Activated CD4-positive, alpha-beta T cell treated with anti-CD3 and anti-CD28 coated beads for 36 hours (primary cell): ENCODE measurements around the gene SORCS3. TPM values are rescaled to one million over a fixed set of nuclear protein-coding genes. Genes with fewer than 3 reads are reported as not detected.
A peak's percentile ranks its signal among the peaks of the same experiment; 100 is the strongest.
"Not testable (repeated sequence)": the region's sequence is repeated elsewhere in the genome, so short reads cannot be mapped to it uniquely, and the experiment has no call there.

Experiments
- ATAC-seq: fragments of 200-7000 bp; cut with Tn5 transposase; one replicate; pipeline ENCODE4 v1.10.0; 2021; ENCODE audit warnings: mild to moderate bottlenecking, moderate library complexity
- CTCF ChIA-PET: fragments of 350-600 bp; sonication (Branson Sonifier 250); formaldehyde crosslinking; loops from one replicate; lab custom pipeline; 2021; ENCODE audit warnings: antibody characterized with exemption; lab: Charles Lee
- POLR2A ChIA-PET: fragments of 350-600 bp; sonication (Branson Sonifier 250); formaldehyde crosslinking; loops from one replicate; lab custom pipeline; 2021; ENCODE audit warnings: antibody characterized with exemption, inconsistent platforms; lab: Charles Lee
- DNase-seq: peaks from one replicate; pipeline ENCODE4 v3.0.0-alpha.2; 2020
- H3K27ac Mint-ChIP-seq: one replicate; pipeline ENCODE4 v1.8.0; 2021; ENCODE audit warnings: mixed read lengths
- H3K27me3 Mint-ChIP-seq: one replicate; pipeline ENCODE4 v1.8.0; 2021; ENCODE audit warnings: mixed read lengths
- H3K36me3 Mint-ChIP-seq: one replicate; pipeline ENCODE4 v1.8.0; 2021; ENCODE audit warnings: low read depth, mixed read lengths
- H3K4me1 Mint-ChIP-seq: one replicate; pipeline ENCODE4 v1.8.0; 2021; ENCODE audit warnings: mixed read lengths
- H3K4me3 Mint-ChIP-seq: one replicate; pipeline ENCODE4 v1.8.0; 2021; ENCODE audit warnings: mild to moderate bottlenecking, moderate library complexity, mixed read lengths
- H3K9me3 Mint-ChIP-seq: one replicate; pipeline ENCODE4 v1.8.0; 2021; ENCODE audit warnings: low read depth, mixed read lengths
- intact Hi-C, 2 experiments: fragments of 100-400 bp; cut with DNase I in 1 of 2; cut with micrococcal nuclease in 1 of 2; formaldehyde crosslinking; loops; one replicate each; pipeline versions ENCODE4 v1.14.2 to v1.15.1; 2022 to 2024; cut with DNase I, micrococcal nuclease
- total RNA-seq, 2 experiments: library from RNA; stranded (reverse); gene quantifications; one replicate each; pipeline ENCODE4 v1.2.3, GENCODE V29; 2021

SORCS3 gene
- total RNA-seq, 2 experiments from 2014 or later: not detected

DNA sequence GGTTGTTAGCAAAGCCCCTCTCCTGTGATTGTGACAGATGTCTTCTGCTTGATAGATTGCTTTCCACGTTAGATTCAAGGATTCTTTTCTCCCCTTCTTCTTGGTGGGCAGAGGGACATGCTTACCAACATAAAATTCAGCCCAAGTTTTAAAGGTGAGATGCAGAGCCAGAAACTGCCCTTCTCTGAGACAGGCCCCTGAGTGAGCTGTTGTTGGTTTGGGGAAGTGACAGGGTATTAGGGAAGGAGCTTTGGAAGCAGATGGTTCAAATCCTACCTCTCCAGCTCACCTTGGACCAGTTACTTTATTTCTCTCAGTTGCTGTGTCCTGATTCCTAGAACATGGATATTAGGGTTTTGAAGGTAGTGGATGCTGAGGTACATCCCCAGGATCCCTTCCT is 53.0 kb downstream of the SORCS3 start:
- Mint-ChIP-seq H3K4me1 (no peaks in the 10 kb centered on the region), H3K27me3 (peaks cover 17% of the 10 kb centered on the region), H3K27ac (no peak overlapping the region), H3K9me3 (no peaks in the 10 kb centered on the region), H3K36me3 (no peaks in the 10 kb centered on the region), H3K4me3 (no peak overlapping the region)
- ChIA-PET CTCF (interaction anchor here (0.5 to 1.4 kb wide), 2 partner anchors 18 to 27 kb away, joined by 3 read pairs; no protein-coding TSS in a partner anchor), POLR2A (no interaction called here)
- DNase-seq (no peak), ATAC-seq (no peak)
- intact Hi-C loops: no loop called here

DNA sequence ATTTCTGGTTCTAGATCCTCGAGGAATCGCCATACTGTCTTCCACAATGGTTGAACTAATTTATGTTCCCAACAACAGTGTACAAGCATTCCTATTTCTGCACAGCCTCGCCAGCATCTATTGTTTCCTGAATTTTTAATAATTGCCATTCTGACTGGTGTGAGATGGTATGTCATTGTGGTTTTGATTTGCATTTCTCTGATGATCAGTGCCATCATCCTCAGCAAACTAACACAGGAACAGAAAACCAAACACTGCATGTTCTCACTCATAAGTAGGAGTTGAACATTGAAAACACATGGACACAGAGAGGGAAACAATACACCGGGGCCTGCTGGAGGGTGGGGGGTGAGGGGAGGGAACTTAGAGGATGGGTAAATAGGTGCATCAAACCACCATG is 62.2 kb downstream of the SORCS3 start:
- H3K9me3 Mint-ChIP-seq, H3K4me1 Mint-ChIP-seq, intact Hi-C loops, H3K4me3 Mint-ChIP-seq, DNase-seq, H3K27ac Mint-ChIP-seq, H3K36me3 Mint-ChIP-seq, POLR2A ChIA-PET, ATAC-seq, H3K27me3 Mint-ChIP-seq: not testable (repeated sequence)
- CTCF ChIA-PET: interaction anchor here (0.7 kb wide), 1 partner anchor 11 kb away, joined by 3 read pairs; no protein-coding TSS in a partner anchor

DNA sequence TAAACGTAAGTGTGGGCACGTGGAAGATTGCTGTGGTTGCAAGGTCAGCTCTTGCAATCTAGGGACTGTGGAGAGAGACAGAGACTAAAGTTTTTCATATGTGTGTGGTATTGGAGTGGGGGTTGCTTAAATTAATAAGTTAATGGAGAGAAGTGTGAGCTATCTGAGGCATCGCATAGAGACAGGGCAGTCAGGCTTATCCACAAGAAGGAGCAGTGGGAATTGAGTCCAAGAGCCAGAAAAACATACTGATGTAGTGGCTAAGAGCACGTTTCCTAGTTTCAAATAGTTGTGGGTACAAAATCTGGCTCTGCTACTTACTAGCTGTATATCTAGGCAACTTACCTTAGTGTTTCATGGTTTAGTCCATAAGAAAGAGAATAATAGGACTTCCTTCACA is 65.8 kb downstream of the SORCS3 start:
- H3K36me3 Mint-ChIP-seq: no peaks in the 10 kb centered on the region
- CTCF ChIA-PET: no interaction called here
- H3K4me3 Mint-ChIP-seq: no peak overlapping the region
- H3K27ac Mint-ChIP-seq: no peak overlapping the region
- POLR2A ChIA-PET: no interaction called here
- intact Hi-C loops: no loop called here
- ATAC-seq: no peak
- H3K4me1 Mint-ChIP-seq: no peaks in the 10 kb centered on the region
- H3K9me3 Mint-ChIP-seq: no peaks in the 10 kb centered on the region
- H3K27me3 Mint-ChIP-seq: peaks cover 10% of the 10 kb centered on the region
- no peak for DNase-seq

DNA sequence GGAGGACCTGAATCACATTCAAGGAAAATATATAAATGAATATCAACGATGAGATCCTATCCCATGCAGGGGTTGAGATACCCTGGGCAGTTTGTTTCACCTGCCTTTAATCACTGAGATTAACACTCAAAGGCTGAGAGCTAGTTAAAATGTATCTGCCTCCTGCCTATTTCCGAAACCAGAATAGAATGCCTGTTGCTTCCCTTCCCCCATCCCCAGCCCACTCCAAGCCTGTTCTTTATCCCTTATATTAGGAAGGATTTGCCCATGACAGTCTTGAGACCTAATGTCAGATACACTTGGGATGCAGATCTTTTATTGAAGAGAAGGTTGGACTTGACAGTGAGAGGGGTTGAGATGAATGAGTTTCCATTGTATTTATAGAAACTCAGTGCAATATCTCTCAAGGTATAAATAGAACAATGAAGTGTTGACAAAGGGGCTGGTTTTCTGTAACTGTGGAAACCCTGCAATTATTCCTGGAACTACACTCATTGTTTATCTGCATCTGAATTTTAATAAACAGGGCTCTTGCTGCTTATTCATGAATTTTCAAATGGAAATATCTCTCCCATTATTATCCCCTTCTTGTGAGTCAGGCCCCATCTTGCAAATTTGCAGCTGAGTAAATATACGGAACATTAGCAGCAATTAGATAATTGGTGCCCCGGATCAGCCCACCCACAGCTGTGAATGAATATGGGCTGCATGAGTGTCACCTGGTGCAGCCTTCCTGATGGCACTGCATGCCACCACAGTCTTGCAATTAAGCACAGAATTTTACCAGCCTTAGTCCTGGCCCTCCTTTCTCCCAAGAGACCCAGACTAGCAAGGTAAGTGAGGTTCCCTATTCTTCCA is 66.7 kb downstream of the SORCS3 start:
- POLR2A ChIA-PET: no interaction called here
- no peak overlapping the region for H3K27ac Mint-ChIP-seq
- H3K9me3 Mint-ChIP-seq: no peaks in the 10 kb centered on the region
- CTCF ChIA-PET: no interaction called here
- no peak overlapping the region for H3K4me3 Mint-ChIP-seq
- DNase-seq: no peak
- peaks cover 10% of the 10 kb centered on the region for H3K27me3 Mint-ChIP-seq
- no peak for ATAC-seq
- no peaks in the 10 kb centered on the region for H3K36me3 Mint-ChIP-seq
- intact Hi-C loops: no loop called here
- H3K4me1 Mint-ChIP-seq: no peaks in the 10 kb centered on the region

- POLR2A ChIA-PET: no interaction called here
- Mint-ChIP-seq H3K4me1 (no peaks in the 10 kb centered on the region), H3K36me3 (no peaks in the 10 kb centered on the region), H3K27ac (no peak overlapping the region), H3K9me3 (no peaks in the 10 kb centered on the region), H3K4me3 (no peak overlapping the region), H3K27me3 (peaks cover 24% of the 10 kb centered on the region)
- CTCF ChIA-PET: no interaction called here
- DNase-seq: no peak
- ATAC-seq: no peak
- intact Hi-C loops: no loop called here
Measured at GRCh38 chr10:104711302-104711721, 70.2 kb downstream of the SORCS3 start.

GRCh38 chr10:104730593-104730992 is 89.5 kb downstream of the SORCS3 start:
- H3K27ac Mint-ChIP-seq, POLR2A ChIA-PET: not testable (repeated sequence)

GRCh38 chr10:104731192-104731591 is 90.1 kb downstream of the SORCS3 start:
- DNase-seq (no peak), ATAC-seq (no peak)
- no peaks in the 10 kb centered on the region for H3K4me1 Mint-ChIP-seq
- ChIA-PET CTCF (no interaction called here), POLR2A (no interaction called here)
- H3K27ac Mint-ChIP-seq: no peak overlapping the region
- intact Hi-C loops: no loop called here
- no peak overlapping the region for H3K4me3 Mint-ChIP-seq
- H3K9me3 Mint-ChIP-seq: no peaks in the 10 kb centered on the region
- peaks cover 15% of the 10 kb centered on the region for H3K27me3 Mint-ChIP-seq
- no peaks in the 10 kb centered on the region for H3K36me3 Mint-ChIP-seq

More at GRCh38 chr10:104730593-104730992, 89.5 kb downstream of the SORCS3 start:
- H3K4me1 Mint-ChIP-seq, H3K36me3 Mint-ChIP-seq, H3K9me3 Mint-ChIP-seq, CTCF ChIA-PET, ATAC-seq, intact Hi-C loops, H3K4me3 Mint-ChIP-seq: not testable (repeated sequence)
- peak; percentile 10 for DNase-seq
- peaks cover 10% of the 10 kb centered on the region for H3K27me3 Mint-ChIP-seq

GRCh38 chr10:104732222-104732621 is 91.1 kb downstream of the SORCS3 start:
- CTCF ChIA-PET: no interaction called here
- no peaks in the 10 kb centered on the region for H3K4me1 Mint-ChIP-seq
- POLR2A ChIA-PET: no interaction called here
- no peak for DNase-seq
- H3K36me3 Mint-ChIP-seq: no peaks in the 10 kb centered on the region
- H3K4me3 Mint-ChIP-seq: no peak overlapping the region
- intact Hi-C loops: no loop called here
- peaks cover 15% of the 10 kb centered on the region for H3K27me3 Mint-ChIP-seq
- no peak overlapping the region for H3K27ac Mint-ChIP-seq
- ATAC-seq: no peak
- no peaks in the 10 kb centered on the region for H3K9me3 Mint-ChIP-seq

DNA sequence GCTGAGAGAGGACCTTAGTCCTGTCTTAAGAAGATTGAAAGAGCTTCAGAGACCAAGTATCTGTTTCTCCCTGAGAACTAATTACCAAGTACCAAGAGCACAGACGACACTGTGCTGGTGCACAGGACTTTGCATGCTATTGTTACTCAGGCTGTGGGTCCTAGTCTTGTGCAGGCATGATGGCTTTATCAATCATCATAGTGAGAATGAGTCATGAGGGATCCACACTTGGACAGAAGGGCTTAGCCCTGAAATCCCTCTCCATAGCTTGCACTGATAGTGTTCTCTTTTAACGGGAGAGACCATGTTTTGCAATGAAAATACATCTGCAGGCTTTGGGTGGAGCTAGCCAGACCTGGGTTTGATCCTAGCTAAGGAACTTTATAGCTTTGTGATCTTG is 93.3 kb downstream of the SORCS3 start:
- intact Hi-C loops: no loop called here
- Mint-ChIP-seq H3K4me1 (no peaks in the 10 kb centered on the region), H3K36me3 (no peaks in the 10 kb centered on the region), H3K27ac (no peak overlapping the region), H3K4me3 (no peak overlapping the region), H3K27me3 (peaks cover 10% of the 10 kb centered on the region), H3K9me3 (peaks cover 2% of the 10 kb centered on the region)
- ATAC-seq (no peak), DNase-seq (no peak)
- ChIA-PET CTCF (no interaction called here), POLR2A (no interaction called here)

GRCh38 chr10:104735036-104735756 is 94.1 kb downstream of the SORCS3 start:
- Mint-ChIP-seq H3K4me1 (no peaks in the 10 kb centered on the region), H3K4me3 (no peak overlapping the region), H3K36me3 (no peaks in the 10 kb centered on the region), H3K9me3 (peaks cover 2% of the 10 kb centered on the region), H3K27me3 (peaks cover 10% of the 10 kb centered on the region), H3K27ac (no peak overlapping the region)
- ChIA-PET CTCF (interaction anchor here (0.8 kb wide), 1 partner anchor 92 kb away, joined by 3 read pairs; no protein-coding TSS in a partner anchor), POLR2A (no interaction called here)
- DNase-seq (no peak), ATAC-seq (no peak)
- intact Hi-C loops: no loop called here

DNA sequence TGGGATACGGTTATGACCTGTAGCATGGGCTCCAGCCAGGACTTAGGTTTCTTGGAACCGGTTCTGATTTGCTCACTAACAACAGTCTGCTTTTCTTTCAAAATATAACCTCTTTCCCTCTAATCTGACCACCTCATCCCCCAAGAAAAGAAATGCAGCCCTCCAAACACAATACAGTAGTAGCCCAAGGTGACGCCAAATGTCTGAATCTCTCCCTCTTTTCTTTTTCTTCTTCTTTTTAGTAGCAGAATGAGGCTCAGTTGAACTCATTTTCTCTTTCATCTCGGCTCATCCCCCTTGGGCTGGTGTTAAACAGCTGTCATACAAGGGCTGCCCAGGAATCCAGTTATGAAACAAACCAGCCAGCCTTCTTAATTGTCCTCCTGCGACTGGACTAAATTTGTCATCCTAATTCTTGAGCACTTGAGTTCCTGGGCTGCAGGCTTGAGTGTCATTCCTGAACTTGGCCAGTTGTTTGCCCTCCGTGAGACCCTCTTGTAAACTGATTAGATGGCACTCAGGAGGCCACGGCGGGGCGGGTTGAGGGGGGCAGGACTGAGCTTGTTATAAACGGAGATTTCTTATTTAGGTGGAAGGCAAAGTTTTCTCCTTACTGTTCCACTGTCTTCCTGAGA is 94.8 kb downstream of the SORCS3 start:
- H3K9me3 Mint-ChIP-seq: peaks cover 2% of the 10 kb centered on the region
- no peak overlapping the region for H3K27ac Mint-ChIP-seq
- POLR2A ChIA-PET: no interaction called here
- CTCF ChIA-PET: interaction anchor here (0.8 kb wide), 1 partner anchor 93 kb away, joined by 3 read pairs; no protein-coding TSS in a partner anchor
- intact Hi-C loops: no loop called here
- H3K4me1 Mint-ChIP-seq: no peaks in the 10 kb centered on the region
- DNase-seq (no peak), ATAC-seq (no peak)
- H3K36me3 Mint-ChIP-seq: no peaks in the 10 kb centered on the region
- peaks cover 10% of the 10 kb centered on the region for H3K27me3 Mint-ChIP-seq
- no peak overlapping the region for H3K4me3 Mint-ChIP-seq
